ENCODE measurements around the gene NKAPD1. TPM values are rescaled to one million over a fixed set of nuclear protein-coding genes. Genes with fewer than 3 reads are reported as not detected.

Gene NKAPD1
- total and polyA plus RNA-seq, 2 of the 13 experiments (the other 11 are each of a cell fraction or from before 2014, with no cell fraction given): 11.2 to 22.5 TPM

DNA sequence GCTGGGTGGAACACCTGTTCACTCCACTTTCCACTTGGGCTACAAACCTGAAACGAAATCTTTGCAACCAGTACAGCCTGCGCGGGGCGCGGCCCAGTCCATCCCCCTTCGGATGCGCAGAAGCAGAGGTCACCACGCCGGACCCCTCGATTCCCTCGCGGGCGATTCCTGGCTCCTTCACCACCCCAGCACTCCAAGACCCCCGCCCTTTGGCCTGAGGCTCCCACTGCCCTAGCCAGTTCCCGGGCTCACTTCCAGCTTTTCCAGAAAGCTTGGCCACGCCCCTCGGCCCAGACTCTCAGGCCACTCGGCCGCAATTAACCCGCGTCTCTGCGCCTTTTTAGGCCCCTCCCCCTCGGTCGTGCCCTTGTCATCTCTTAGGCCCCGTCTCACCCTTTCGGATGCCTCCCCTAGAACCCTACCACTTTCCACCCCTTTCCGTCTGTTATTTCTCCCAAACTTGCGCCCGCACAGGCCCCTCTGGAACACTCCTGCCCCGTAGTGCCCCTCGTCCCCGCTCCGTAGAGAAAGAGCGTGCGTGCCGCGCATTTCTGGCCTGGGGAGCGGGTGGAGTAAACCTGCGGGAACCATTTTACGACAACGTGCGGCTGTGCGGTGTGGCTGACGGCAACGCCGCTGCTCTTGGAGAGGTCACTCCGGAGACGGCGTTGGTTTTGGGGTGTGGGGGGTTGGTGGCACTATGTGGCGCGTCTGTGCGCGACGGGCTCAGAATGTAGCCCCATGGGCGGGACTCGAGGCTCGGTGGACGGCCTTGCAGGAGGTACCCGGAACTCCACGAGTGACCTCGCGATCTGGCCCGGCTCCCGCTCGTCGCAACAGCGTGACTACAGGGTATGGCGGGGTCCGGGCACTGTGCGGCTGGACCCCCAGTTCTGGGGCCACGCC, 49.1 kb upstream of the NKAPD1 start, which contains the start of gene DLAT (continued):
- TF ChIP-seq, protein P1, sequence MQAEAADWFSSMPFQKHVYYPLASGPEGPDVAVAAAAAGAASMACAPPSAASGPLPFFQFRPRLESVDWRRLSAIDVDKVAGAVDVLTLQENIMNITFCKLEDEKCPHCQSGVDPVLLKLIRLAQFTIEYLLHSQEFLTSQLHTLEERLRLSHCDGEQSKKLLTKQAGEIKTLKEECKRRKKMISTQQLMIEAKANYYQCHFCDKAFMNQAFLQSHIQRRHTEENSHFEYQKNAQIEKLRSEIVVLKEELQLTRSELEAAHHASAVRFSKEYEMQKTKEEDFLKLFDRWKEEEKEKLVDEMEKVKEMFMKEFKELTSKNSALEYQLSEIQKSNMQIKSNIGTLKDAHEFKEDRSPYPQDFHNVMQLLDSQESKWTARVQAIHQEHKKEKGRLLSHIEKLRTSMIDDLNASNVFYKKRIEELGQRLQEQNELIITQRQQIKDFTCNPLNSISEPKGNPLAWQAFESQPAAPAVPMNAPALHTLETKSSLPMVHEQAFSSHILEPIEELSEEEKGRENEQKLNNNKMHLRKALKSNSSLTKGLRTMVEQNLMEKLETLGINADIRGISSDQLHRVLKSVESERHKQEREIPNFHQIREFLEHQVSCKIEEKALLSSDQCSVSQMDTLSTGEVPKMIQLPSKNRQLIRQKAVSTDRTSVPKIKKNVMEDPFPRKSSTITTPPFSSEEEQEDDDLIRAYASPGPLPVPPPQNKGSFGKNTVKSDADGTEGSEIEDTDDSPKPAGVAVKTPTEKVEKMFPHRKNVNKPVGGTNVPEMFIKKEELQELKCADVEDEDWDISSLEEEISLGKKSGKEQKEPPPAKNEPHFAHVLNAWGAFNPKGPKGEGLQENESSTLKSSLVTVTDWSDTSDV (CRISPR knock-in tag; IDR thresholded peaks at IDR 0.05): peak; percentile 77; the same call in 1 of the 2 replicates
- TF ChIP-seq, protein P2, sequence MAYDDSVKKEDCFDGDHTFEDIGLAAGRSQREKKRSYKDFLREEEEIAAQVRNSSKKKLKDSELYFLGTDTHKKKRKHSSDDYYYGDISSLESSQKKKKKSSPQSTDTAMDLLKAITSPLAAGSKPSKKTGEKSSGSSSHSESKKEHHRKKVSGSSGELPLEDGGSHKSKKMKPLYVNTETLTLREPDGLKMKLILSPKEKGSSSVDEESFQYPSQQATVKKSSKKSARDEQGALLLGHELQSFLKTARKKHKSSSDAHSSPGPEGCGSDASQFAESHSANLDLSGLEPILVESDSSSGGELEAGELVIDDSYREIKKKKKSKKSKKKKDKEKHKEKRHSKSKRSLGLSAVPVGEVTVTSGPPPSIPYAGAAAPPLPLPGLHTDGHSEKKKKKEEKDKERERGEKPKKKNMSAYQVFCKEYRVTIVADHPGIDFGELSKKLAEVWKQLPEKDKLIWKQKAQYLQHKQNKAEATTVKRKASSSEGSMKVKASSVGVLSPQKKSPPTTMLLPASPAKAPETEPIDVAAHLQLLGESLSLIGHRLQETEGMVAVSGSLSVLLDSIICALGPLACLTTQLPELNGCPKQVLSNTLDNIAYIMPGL (CRISPR knock-in tag; IDR thresholded peaks at IDR 0.05; ENCODE audit: borderline replicate concordance in 1 of 2, low read depth in 1 of 2): peak; percentile 90 to 96
- TF ChIP-seq, protein P3, sequence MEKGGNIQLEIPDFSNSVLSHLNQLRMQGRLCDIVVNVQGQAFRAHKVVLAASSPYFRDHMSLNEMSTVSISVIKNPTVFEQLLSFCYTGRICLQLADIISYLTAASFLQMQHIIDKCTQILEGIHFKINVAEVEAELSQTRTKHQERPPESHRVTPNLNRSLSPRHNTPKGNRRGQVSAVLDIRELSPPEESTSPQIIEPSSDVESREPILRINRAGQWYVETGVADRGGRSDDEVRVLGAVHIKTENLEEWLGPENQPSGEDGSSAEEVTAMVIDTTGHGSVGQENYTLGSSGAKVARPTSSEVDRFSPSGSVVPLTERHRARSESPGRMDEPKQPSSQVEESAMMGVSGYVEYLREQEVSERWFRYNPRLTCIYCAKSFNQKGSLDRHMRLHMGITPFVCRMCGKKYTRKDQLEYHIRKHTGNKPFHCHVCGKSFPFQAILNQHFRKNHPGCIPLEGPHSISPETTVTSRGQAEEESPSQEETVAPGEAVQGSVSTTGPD (CRISPR knock-in tag; IDR thresholded peaks at IDR 0.05): peak; percentile 65; the same call in 1 of the 2 replicates
- TF ChIP-seq RBFOX2 (IDR thresholded peaks at IDR 0.05; ENCODE audit: low read depth, low read length) (peak; percentile 91), RFX1 (IDR thresholded peaks at IDR 0.05) (no peak), ZNF17 (CRISPR knock-in tag; IDR thresholded peaks at IDR 0.05) (no peak), TBX3 (IDR thresholded peaks at IDR 0.05; ENCODE audit: borderline replicate concordance) (no peak; the same call in 1 of the 2 replicates), ZNF547 (CRISPR knock-in tag; IDR thresholded peaks at IDR 0.05) (peak; percentile 79; the same call in 1 of the 2 replicates), ZNF605 (CRISPR knock-in tag; IDR thresholded peaks at IDR 0.05) (peak; percentile 93), ZNF235 (CRISPR knock-in tag; IDR thresholded peaks at IDR 0.05; ENCODE audit: borderline replicate concordance) (peak; percentile 27; the same call in 1 of the 2 replicates), DNMT3B (CRISPR knock-in tag; conservative IDR thresholded peaks at IDR 0.05) (0 out of 2 replicates have a peak, but pooled peaks have one; percentile 71), RAD51 (IDR thresholded peaks at IDR 0.05; ENCODE audit: borderline replicate concordance) (no peak), ZBTB1 (CRISPR knock-in tag; IDR thresholded peaks at IDR 0.05; ENCODE audit: borderline replicate concordance) (no peak)
- TF ChIP-seq, protein P4, sequence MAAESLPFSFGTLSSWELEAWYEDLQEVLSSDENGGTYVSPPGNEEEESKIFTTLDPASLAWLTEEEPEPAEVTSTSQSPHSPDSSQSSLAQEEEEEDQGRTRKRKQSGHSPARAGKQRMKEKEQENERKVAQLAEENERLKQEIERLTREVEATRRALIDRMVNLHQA (CRISPR knock-in tag; IDR thresholded peaks at IDR 0.05): peak; percentile 51; the same call in 1 of the 2 replicates
- TF ChIP-seq, protein P5, sequence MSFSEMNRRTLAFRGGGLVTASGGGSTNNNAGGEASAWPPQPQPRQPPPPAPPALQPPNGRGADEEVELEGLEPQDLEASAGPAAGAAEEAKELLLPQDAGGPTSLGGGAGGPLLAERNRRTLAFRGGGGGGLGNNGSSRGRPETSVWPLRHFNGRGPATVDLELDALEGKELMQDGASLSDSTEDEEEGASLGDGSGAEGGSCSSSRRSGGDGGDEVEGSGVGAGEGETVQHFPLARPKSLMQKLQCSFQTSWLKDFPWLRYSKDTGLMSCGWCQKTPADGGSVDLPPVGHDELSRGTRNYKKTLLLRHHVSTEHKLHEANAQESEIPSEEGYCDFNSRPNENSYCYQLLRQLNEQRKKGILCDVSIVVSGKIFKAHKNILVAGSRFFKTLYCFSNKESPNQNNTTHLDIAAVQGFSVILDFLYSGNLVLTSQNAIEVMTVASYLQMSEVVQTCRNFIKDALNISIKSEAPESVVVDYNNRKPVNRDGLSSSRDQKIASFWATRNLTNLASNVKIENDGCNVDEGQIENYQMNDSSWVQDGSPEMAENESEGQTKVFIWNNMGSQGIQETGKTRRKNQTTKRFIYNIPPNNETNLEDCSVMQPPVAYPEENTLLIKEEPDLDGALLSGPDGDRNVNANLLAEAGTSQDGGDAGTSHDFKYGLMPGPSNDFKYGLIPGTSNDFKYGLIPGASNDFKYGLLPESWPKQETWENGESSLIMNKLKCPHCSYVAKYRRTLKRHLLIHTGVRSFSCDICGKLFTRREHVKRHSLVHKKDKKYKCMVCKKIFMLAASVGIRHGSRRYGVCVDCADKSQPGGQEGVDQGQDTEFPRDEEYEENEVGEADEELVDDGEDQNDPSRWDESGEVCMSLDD (CRISPR knock-in tag; IDR thresholded peaks at IDR 0.05; ENCODE audit: borderline replicate concordance): peak; percentile 88; the same call in 1 of the 2 replicates
- TF ChIP-seq, protein P6, sequence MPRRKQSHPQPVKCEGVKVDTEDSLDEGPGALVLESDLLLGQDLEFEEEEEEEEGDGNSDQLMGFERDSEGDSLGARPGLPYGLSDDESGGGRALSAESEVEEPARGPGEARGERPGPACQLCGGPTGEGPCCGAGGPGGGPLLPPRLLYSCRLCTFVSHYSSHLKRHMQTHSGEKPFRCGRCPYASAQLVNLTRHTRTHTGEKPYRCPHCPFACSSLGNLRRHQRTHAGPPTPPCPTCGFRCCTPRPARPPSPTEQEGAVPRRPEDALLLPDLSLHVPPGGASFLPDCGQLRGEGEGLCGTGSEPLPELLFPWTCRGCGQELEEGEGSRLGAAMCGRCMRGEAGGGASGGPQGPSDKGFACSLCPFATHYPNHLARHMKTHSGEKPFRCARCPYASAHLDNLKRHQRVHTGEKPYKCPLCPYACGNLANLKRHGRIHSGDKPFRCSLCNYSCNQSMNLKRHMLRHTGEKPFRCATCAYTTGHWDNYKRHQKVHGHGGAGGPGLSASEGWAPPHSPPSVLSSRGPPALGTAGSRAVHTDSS (CRISPR knock-in tag; conservative IDR thresholded peaks at IDR 0.05): no peak; the same call in 1 of the 2 replicates
